HG03108 (cell line): Measurements from ENCODE around the gene GRK5.

Experiments used
- ATAC-seq: cut with Tn5 transposase; IDR thresholded peaks from one replicate; pipeline ENCODE4 v1.9.1; 2021; ENCODE audit warnings: moderate library complexity; ENCODE audit not compliant: unreplicated experiment

GRK5 gene

GRCh38 chr10:119469325-119469707, 261.9 kb downstream of the GRK5 start:
- ATAC-seq, result no peak

- ATAC-seq, result no peak
Observed at GRCh38 chr10:119469846-119470245, 262.5 kb downstream of the GRK5 start.

- no peak for ATAC-seq
Observed at GRCh38 chr10:119470920-119471702, 263.7 kb downstream of the GRK5 start.

- ATAC-seq, result no peak
Observed at GRCh38 chr10:119473771-119474170, 266.4 kb downstream of the GRK5 start.

- no peak for ATAC-seq
Observed at GRCh38 chr10:119474606-119475005, 267.2 kb downstream of the GRK5 start.

- ATAC-seq, result peak; percentile 57
Observed at GRCh38 chr10:119477444-119477843, 270.1 kb downstream of the GRK5 start.

GRCh38 chr10:119478111-119478802, 270.9 kb downstream of the GRK5 start:
- ATAC-seq, result peak; percentile 87

GRCh38 chr10:119478811-119479341, 271.5 kb downstream of the GRK5 start:
- ATAC-seq, result no peak

GRCh38 chr10:119479532-119479931, 272.2 kb downstream of the GRK5 start:
- ATAC-seq, result no peak

- ATAC-seq, result no peak
Observed at GRCh38 chr10:119480667-119481066, 273.3 kb downstream of the GRK5 start.

GRCh38 chr10:119481781-119482426, 274.5 kb downstream of the GRK5 start:
- ATAC-seq, result no peak

- ATAC-seq, result no peak
Observed at GRCh38 chr10:119483001-119483400, 275.6 kb downstream of the GRK5 start.

- no peak for ATAC-seq
Observed at GRCh38 chr10:119483839-119484238, 276.5 kb downstream of the GRK5 start.

GRCh38 chr10:119488675-119489074, 281.3 kb downstream of the GRK5 start:
- ATAC-seq, result no peak

GRCh38 chr10:119489991-119490326, 282.6 kb downstream of the GRK5 start:
- no peak for ATAC-seq

GRCh38 chr10:119491966-119492757, 284.8 kb downstream of the GRK5 start:
- no peak for ATAC-seq

- no peak for ATAC-seq
Observed at GRCh38 chr10:119493155-119493554, 285.8 kb downstream of the GRK5 start.

GRCh38 chr10:119494236-119495020, 287.1 kb downstream of the GRK5 start:
- ATAC-seq, result no peak

- no peak for ATAC-seq
Observed at GRCh38 chr10:119495021-119495505, 287.7 kb downstream of the GRK5 start.

GRCh38 chr10:119495545-119495944, 288.2 kb downstream of the GRK5 start:
- ATAC-seq, result no peak
